ENCODE measurements around the gene LSP1.
"Not testable (repeated sequence)": the region's sequence is repeated elsewhere in the genome, so short reads cannot be mapped to it uniquely, and the experiment has no call there.

The LSP1 gene

GRCh38 chr11:1852877-1853276, at the start of gene LSP1:
Gene LSP1 (plus strand): TSS chr11:1853084. CDS start chr11:1853145, 61 bp downstream.
- peak; percentile 81 for DNase-seq

GRCh38 chr11:1803246-1803645, 49.6 kb upstream of the LSP1 start:
- DNase-seq, result no peak

GRCh38 chr11:1803835-1804519, 48.9 kb upstream of the LSP1 start:
- DNase-seq, result not testable (repeated sequence)

GRCh38 chr11:1805525-1805924, 47.4 kb upstream of the LSP1 start:
- no peak for DNase-seq

- no peak for DNase-seq
Measured at GRCh38 chr11:1807264-1807995, 45.5 kb upstream of the LSP1 start.

GRCh38 chr11:1810761-1811160, 42.1 kb upstream of the LSP1 start:
- DNase-seq, result no peak

- DNase-seq, result no peak
Measured at GRCh38 chr11:1812274-1812673, 40.6 kb upstream of the LSP1 start.

GRCh38 chr11:1812801-1813200, 40.1 kb upstream of the LSP1 start:
- DNase-seq, result no peak

GRCh38 chr11:1813356-1813755, 39.5 kb upstream of the LSP1 start:
- DNase-seq, result not testable (repeated sequence)

GRCh38 chr11:1814691-1815090, 38.2 kb upstream of the LSP1 start:
- no peak for DNase-seq

- no peak for DNase-seq
Measured at GRCh38 chr11:1815311-1815710, 37.6 kb upstream of the LSP1 start.

GRCh38 chr11:1815751-1816150, 37.1 kb upstream of the LSP1 start:
- no peak for DNase-seq

- DNase-seq, result no peak
Measured at GRCh38 chr11:1817000-1817399, 35.9 kb upstream of the LSP1 start.

- DNase-seq, result no peak
Measured at GRCh38 chr11:1817511-1817910, 35.4 kb upstream of the LSP1 start.

GRCh38 chr11:1819074-1819473, 33.8 kb upstream of the LSP1 start:
- no peak for DNase-seq

GRCh38 chr11:1820463-1821325, 32.2 kb upstream of the LSP1 start:
- DNase-seq, result no peak

- DNase-seq, result no peak
Measured at GRCh38 chr11:1821562-1821961, 31.3 kb upstream of the LSP1 start.

GRCh38 chr11:1822648-1823375, 30.1 kb upstream of the LSP1 start:
- DNase-seq, result no peak

- DNase-seq, result no peak
Measured at GRCh38 chr11:1823376-1824220, 29.3 kb upstream of the LSP1 start.

GRCh38 chr11:1824221-1825038, 28.5 kb upstream of the LSP1 start:
- DNase-seq, result no peak
